Effector memory CD4-positive, alpha-beta T cell (primary cell): ENCODE results near the gene ANO7.

Experiments
- DNase-seq, 3 donors: peaks; one replicate each; pipeline ENCODE4 v3.0.0-alpha.2; 2020
- H3K27ac ChIP-seq: 2 replicates; pipeline ENCODE4 v1.7.0; 2013; ENCODE audit warnings: mild to moderate bottlenecking, low read length, moderate library complexity; ENCODE audit not compliant: insufficient read depth, poor library complexity, severe bottlenecking
- H3K27me3 ChIP-seq: replicated peaks from 2 replicates; pipeline ENCODE4 v1.7.0; 2013; ENCODE audit warnings: mild to moderate bottlenecking, low read length; ENCODE audit not compliant: insufficient read depth, control insufficient read depth, poor library complexity, severe bottlenecking
- H3K36me3 ChIP-seq: 2 replicates; pipeline ENCODE4 v1.7.0; 2013; ENCODE audit warnings: mild to moderate bottlenecking, low read length, moderate library complexity; ENCODE audit not compliant: control insufficient read depth, insufficient read depth
- H3K4me1 ChIP-seq: 2 replicates; pipeline ENCODE4 v1.7.0; 2013; ENCODE audit warnings: low read length, mild to moderate bottlenecking; ENCODE audit not compliant: control insufficient read depth, insufficient read depth, poor library complexity, severe bottlenecking
- H3K4me3 ChIP-seq: 2 replicates; pipeline ENCODE4 v1.7.0; 2013; ENCODE audit warnings: low read length, low read depth, mild to moderate bottlenecking; ENCODE audit not compliant: insufficient read depth, poor library complexity, severe bottlenecking
- H3K9me3 ChIP-seq: 2 replicates; pipeline ENCODE4 v1.7.0; 2013; ENCODE audit warnings: mild to moderate bottlenecking, low read length, moderate library complexity; ENCODE audit not compliant: control insufficient read depth

Gene ANO7

DNA sequence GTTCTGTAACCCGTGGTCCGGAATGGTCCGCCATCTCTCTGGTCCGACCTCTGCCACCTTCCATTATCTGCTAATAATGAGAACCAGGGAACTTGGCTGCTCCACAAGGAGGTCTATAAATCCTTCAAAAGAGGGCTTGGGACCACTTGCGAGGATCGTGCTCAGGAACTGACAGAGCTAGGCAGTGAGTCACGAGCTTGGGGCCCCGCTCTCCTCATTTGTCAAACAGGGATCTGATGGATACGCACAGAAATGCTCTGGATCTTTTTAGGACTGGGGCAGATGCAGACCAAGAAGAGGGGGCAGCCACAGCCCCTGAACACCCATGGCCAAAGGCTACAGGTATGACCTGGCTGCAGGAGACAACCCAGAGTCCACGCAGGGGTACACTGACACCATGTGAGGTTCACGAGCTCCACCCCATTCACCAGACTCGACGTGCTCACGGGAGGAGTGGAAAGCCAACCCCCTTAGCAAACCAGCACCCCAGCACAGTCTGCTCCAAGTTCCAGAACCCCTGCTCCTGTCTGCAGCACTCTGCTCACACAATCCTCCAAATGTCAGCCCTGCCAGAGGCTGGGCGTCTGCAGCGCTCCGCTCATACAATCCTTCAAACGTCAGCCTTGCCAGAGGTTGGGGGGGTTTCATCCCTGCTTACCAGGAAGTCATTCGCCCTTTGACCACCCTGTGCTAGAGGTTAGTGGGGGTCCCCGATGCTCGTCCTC lies 45.8 kb downstream of the ANO7 start:
- Histone ChIP-seq H3K27ac (no peak overlapping the region), H3K4me3 (no peak overlapping the region), H3K27me3 (no peaks in the 10 kb centered on the region), H3K4me1 (no peaks in the 10 kb centered on the region), H3K9me3 (no peaks in the 10 kb centered on the region), H3K36me3 (peaks cover 84% of the 10 kb centered on the region)
- DNase-seq: no peak

DNA sequence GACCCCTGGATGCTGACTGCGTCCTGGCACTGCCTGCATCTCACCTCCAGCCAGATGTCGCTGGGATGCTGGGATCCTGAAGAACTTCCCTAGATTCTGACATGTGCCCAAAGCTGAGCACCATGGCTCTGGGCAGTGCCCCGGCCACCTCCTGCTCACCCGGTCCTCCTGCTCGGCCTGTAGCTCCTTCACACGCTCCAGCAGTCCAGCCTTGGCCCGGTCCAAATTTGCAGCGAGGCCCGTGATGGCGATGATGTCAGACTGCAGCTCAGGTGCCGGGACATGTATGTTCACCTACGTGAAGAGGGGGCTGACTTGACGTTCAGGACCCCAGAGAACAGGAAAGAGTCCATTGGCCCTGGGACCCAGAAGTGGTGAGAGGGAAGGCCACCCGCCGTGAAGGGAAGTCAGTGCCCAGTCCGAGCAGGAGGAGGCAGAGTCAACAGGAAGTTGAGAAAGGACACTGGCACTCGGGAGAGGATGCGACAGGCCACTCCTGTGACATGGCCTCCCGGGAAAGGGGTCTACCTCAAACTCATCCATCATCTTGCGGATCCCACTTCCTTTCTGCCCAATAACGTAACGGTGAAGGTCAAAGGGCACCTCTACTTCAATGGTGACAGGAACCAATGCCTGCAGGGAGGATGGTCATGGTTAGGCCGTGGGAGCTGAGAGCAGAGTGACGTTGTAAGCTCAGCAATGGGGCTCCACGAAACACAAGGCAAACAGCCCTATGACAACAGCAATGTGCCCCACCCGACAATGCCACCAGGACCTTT lies 46.7 kb downstream of the ANO7 start:
- Histone ChIP-seq H3K4me1 (no peaks in the 10 kb centered on the region), H3K27ac (no peak overlapping the region), H3K36me3 (peaks cover 87% of the 10 kb centered on the region), H3K9me3 (no peaks in the 10 kb centered on the region), H3K4me3 (no peak overlapping the region), H3K27me3 (no peaks in the 10 kb centered on the region)
- DNase-seq: no peak

DNA sequence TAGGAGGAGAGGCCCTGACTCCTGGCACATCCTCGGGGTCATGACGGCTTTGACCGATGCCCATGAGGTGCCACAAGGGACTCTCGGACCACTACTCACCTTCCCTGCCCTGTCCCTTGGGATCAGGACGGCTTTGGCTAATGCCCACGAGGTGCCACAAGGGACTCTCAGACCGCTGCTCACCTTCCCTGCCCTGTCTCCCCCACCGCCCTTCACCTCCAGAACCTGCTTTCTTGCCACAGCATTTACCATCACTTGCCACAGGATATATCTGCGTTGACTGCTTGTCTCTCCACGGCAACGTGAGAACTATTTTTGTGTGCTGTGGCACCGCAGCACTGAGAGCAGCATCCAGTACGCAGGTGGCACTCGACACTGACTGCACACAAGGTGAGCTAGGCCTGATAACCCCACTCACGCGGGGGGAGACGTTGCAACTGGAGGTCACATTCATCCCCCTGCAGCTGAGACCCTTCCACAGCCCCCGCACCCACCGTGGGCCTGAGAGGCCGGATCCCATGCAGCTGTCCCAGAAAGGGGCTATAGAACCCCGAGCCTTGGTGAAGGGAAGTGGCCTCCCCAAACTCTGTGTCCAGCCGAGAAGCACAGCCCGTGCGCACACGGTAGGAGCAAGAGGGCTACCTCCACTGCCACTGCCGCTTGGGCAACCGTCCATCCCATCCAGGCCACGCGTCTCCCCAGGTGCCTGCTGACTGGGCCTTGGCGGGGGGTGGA lies 47.5 kb downstream of the ANO7 start:
- H3K27ac ChIP-seq: no peak overlapping the region
- no peaks in the 10 kb centered on the region for H3K4me1 ChIP-seq
- H3K9me3 ChIP-seq: no peaks in the 10 kb centered on the region
- peaks cover 90% of the 10 kb centered on the region for H3K36me3 ChIP-seq
- H3K27me3 ChIP-seq: no peaks in the 10 kb centered on the region
- no peak for DNase-seq
- no peak overlapping the region for H3K4me3 ChIP-seq

DNA sequence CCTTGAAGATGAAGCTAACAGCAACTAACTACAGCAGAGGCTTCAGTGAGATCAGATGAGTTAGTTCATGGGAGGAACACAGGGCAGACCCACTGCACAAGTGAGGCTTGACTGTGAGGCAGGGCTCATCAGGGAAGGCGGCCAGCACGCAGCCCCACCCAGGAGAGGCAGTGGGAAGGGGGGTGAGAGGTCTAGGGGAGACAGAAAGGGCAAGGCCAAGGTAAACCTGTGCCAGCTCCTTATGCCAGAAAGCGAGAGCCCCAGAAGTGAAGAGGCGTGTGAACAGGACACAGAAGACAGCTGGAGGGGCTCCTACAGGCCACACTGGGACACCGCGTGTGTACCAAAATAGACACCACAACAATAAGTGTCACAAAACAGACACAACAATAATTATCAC lies 48.6 kb downstream of the ANO7 start:
- H3K36me3 ChIP-seq: peaks cover 94% of the 10 kb centered on the region
- no peaks in the 10 kb centered on the region for H3K9me3 ChIP-seq

GRCh38 chr2:241237949-241238371 lies 49.5 kb downstream of the ANO7 start:
- H3K9me3 ChIP-seq: no peaks in the 10 kb centered on the region
- H3K27ac ChIP-seq: no peak overlapping the region
- no peaks in the 10 kb centered on the region for H3K27me3 ChIP-seq
- H3K4me1 ChIP-seq: no peaks in the 10 kb centered on the region
- DNase-seq: no peak
- no peak overlapping the region for H3K4me3 ChIP-seq
- H3K36me3 ChIP-seq: peaks cover 97% of the 10 kb centered on the region

More for the DNA sequence above, 48.6 kb downstream of the ANO7 start:
- no peak for DNase-seq
- H3K27me3 ChIP-seq: no peaks in the 10 kb centered on the region
- no peak overlapping the region for H3K4me3 ChIP-seq
- no peaks in the 10 kb centered on the region for H3K4me1 ChIP-seq
- no peak overlapping the region for H3K27ac ChIP-seq

GRCh38 chr2:241238693-241239198 lies 50.3 kb downstream of the ANO7 start:
- Histone ChIP-seq H3K4me3 (no peak overlapping the region), H3K4me1 (no peaks in the 10 kb centered on the region), H3K36me3 (peaks cover 98% of the 10 kb centered on the region), H3K27ac (no peak overlapping the region), H3K9me3 (no peaks in the 10 kb centered on the region), H3K27me3 (no peaks in the 10 kb centered on the region)
- DNase-seq: no peak

DNA sequence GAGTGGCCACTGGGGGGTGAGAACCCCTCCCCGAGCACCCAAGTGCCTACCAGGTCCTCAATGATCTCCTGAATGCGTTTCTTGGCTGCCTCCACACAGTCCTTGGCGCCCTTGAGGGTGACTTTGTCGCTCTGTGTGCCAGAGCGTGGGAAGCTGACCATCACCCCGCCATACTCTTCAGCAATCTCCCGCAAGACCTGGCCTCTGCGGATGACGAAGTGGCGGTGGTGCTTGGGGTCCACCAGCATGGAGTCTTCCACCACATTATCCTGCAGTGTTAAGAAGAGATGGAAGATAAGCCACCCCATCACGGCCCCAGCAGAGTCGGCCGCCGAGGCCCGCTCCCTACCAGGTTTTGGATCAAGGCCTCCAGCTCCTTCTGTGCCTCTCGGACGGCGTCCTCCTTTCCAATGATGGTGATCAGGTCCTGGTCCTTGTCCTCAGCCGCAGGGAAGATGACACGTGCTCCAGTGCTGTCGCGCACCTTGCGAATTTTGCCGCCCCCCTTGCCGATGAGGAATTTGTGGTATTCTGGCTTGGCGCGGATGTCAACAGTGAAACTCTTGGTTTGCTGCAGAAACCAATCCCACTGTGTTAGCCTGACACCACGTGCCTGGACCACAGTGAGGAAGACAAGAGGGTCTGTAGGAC lies 51.2 kb downstream of the ANO7 start:
- Histone ChIP-seq H3K4me1 (no peaks in the 10 kb centered on the region), H3K27ac (no peak overlapping the region), H3K4me3 (no peak overlapping the region), H3K27me3 (no peaks in the 10 kb centered on the region), H3K9me3 (no peaks in the 10 kb centered on the region), H3K36me3 (peaks cover 96% of the 10 kb centered on the region)
- no peak for DNase-seq

DNA sequence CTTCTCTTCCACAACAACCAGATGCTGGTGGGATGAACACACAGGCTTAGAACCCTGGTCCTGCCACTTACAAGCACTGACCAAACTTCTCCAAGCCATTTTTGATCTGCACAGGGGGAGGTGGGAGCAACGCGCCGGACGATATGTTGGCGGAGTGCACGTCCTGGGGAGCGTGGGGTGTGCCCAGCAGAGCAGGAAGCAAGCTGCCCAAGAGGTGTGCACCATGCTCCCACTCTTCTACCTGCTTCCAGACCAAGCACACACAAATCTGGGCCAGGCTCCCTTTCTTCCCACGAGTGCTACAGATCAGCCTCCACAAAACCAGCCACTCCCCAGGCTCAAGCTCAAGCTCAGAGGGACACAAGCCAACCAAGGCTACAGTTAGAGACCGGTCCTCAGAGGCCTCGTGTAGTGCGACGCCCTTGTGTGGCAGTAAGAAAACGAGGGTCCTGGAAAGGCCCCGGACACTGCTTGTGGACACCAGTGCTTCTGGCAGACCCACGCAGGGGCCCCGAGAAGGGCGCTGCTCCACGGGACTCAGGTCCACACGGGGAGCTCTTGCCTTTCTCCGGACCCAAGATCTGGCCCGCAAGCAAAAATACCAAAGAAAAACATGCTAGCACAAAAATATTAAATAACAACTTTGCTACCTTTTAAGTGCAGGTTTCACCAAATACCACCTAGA lies 52.0 kb downstream of the ANO7 start:
- Histone ChIP-seq H3K4me1 (no peaks in the 10 kb centered on the region), H3K36me3 (peaks cover 94% of the 10 kb centered on the region), H3K27me3 (no peaks in the 10 kb centered on the region), H3K27ac (no peak overlapping the region), H3K9me3 (no peaks in the 10 kb centered on the region), H3K4me3 (no peak overlapping the region)
- no peak for DNase-seq

DNA sequence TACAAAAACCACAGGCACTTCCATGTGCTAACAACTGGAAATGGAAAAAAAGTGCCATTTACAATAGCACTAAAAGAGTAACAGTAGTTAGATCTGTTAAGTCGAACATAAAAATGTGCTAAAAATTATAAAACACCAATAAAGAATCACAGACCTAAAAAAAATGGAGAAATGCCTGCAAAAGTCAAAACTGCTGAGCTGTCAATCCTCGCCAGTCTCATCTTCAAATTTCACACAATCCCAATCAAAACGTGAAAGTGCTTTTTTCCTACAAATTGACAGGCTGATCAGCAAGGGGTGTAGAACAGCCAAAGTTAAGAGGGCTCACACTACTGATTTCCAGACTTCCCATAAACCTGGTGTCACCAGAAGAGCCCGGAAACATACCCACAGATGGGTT lies 53.2 kb downstream of the ANO7 start:
- no peaks in the 10 kb centered on the region for H3K27me3 ChIP-seq
- H3K27ac ChIP-seq: no peak overlapping the region
- H3K4me1 ChIP-seq: no peaks in the 10 kb centered on the region
- no peak overlapping the region for H3K4me3 ChIP-seq
- DNase-seq: no peak
- peaks cover 93% of the 10 kb centered on the region for H3K36me3 ChIP-seq
- H3K9me3 ChIP-seq: no peaks in the 10 kb centered on the region
